GM13977 (cell line): ENCODE measurements around the gene RORC.

Source experiments
- DNase-seq: peaks from one replicate; pipeline ENCODE4 v3.0.0; 2012; ENCODE audit warnings: low spot score
- in situ Hi-C: fragments of 300-500 bp; cut with MboI; formaldehyde crosslinking; loops from one replicate; pipeline ENCODE4 v1.12.0; 2022; ENCODE audit warnings: low sequenced_read_pairs, low pct_unique_long_range_greater_than_20kb, mixed read lengths, inconsistent platforms; ENCODE audit not compliant: unreplicated experiment
- TF ChIP-seq, protein P1 (sequence below): IDR thresholded peaks from 2 replicates; pipeline ENCODE4 v1.5.1; 2012; ENCODE audit warnings: mild to moderate bottlenecking, control low read depth; ENCODE audit not compliant: insufficient read depth; ENCODE audit errors: extremely low read depth, missing control alignments

Gene RORC

GRCh38 chr1:151822404-151822803, 9.2 kb downstream of the RORC start:
- TF ChIP-seq, protein P1, sequence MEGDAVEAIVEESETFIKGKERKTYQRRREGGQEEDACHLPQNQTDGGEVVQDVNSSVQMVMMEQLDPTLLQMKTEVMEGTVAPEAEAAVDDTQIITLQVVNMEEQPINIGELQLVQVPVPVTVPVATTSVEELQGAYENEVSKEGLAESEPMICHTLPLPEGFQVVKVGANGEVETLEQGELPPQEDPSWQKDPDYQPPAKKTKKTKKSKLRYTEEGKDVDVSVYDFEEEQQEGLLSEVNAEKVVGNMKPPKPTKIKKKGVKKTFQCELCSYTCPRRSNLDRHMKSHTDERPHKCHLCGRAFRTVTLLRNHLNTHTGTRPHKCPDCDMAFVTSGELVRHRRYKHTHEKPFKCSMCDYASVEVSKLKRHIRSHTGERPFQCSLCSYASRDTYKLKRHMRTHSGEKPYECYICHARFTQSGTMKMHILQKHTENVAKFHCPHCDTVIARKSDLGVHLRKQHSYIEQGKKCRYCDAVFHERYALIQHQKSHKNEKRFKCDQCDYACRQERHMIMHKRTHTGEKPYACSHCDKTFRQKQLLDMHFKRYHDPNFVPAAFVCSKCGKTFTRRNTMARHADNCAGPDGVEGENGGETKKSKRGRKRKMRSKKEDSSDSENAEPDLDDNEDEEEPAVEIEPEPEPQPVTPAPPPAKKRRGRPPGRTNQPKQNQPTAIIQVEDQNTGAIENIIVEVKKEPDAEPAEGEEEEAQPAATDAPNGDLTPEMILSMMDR: no peak
- no peak for DNase-seq
- in situ Hi-C loops: no loop called here

DNA sequence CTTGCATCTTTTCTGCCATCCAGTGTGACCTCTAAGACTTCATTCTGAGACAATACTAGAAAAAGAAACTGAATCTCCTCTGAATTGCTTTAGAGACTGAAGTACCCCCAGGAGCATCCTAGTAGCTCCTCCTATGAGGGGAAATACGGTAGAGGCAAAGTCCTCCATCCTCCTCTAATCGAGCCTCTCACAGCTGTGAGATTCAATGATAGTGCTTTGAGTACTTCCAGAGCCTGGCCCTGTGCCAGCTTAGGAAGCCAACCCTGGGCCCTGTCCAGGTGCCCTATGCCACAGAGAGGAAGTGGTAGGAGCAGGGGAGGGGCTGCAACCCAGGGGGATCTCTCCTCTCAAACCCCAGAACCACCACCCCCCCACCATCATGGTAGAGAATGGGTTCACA, 10.7 kb downstream of the RORC start:
- in situ Hi-C loops: no loop called here
- DNase-seq: no peak
- TF ChIP-seq, protein P1: no peak

DNA sequence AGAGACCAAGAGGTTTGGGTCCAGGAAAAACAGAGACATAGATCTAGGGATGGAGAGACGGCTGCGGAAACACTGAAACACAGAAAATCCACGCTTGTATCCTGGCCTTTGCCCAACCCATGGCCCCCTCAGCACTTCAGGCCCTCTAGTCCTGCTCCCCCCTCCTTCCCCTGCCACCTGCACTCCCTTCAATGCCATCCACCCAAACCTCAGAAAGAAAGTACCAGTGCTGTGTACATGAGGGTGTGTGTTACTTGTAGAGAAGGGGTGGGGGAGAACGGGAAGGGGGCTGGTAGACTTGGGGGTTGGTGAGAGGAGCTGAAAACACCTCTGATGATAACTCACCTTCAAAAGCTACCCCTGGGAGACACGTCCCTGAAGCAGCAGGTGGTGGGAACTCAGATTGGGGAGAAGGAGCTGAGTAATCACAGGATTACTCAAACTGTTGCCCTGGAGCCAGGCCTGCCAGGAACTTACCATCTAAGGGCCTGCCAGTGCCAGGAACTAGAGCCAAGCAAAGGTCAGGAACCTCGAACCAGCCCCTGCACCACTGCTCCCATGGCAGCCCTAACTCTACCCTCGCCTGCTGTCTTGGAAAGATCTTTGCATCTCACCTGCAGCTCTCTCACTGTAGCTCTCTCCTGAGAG, 11.5 kb downstream of the RORC start:
- TF ChIP-seq, protein P1: no peak
- no peak for DNase-seq
- in situ Hi-C loops: no loop called here

DNA sequence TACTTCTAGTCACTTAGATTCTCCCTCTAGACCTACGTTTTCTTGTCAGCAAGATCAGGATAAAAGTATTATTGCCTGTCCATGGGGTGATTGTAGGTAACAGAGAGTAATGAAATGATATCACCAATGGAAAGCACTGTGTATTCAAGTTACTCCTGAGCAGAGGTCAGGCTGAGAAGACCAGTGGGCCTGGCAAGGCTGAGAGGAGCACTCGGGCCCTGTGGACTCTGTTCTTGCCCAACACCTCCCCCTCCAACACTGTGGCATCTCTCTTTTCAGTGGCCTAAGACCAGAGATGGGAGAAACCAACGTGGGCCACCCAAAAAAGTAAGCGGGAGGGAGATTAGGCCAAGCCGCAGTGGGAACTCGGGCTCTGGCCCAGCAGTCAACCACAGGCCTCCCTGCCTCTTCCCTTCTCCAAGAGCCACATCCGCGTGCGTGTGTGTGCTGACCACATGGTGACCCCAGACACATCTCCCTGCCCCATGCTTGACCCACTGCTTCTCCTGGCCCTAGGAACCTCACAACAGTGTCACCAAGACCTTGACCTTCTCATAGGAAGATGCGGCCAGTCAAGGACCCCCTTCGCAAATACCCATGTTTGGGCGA, 12.3 kb downstream of the RORC start:
- in situ Hi-C loops: no loop called here
- TF ChIP-seq, protein P1: no peak
- DNase-seq: no peak

- TF ChIP-seq, protein P1: no peak
- in situ Hi-C loops: no loop called here
- DNase-seq: no peak
These were observed 14.3 kb downstream of the RORC start for GRCh38 chr1:151817353-151817730.

DNA sequence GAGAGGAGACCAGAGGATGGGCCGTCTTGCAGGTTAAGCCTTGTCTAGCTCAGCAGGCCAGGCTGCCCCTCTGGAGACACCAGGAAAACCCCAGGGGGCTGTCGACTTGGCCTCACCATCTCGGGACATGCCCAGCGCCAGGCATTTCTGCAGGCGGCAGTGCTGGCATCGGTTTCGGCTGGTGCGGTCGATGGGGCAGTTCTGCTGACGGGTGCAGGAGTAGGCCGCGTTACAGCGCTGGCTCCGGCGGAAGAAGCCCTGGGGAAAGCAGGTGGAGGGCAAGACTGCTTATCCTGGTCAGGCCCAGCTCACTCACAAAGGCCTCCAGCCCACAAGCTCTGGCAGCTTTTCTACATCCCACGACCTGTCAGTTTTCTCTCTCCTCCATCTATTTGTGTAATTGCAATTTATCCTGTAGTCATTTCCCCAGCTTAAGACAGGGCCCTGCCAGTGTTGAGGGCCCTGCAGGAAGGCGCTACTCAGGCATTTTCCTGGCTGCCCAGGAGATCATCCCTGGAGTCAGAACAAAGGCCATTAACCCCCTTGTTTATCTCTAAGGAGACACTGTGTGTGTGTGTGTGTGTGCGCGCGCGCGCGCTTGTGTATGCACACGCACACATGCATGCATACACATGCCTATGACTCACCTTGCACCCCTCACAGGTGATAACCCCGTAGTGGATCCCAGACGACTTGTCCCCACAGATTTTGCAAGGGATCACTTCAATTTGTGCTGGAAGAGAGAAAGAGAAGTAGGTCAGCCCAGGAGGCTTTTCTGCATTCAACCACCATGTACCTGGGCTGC, 14.9 kb downstream of the RORC start:
- TF ChIP-seq, protein P1: no peak
- DNase-seq: no peak
- in situ Hi-C loops: no loop called here
